GM20431 (cell line): ENCODE measurements around the gene A1BG.
"Not testable (repeated sequence)": the region's sequence is repeated elsewhere in the genome, so short reads cannot be mapped to it uniquely, and the experiment has no call there.

ENCODE experiments used
- in situ Hi-C: fragments of 300-500 bp; cut with MseI, MboI; formaldehyde crosslinking; loops from one replicate; pipeline ENCODE4 v1.15.0; 2020; ENCODE audit warnings: low sequenced_read_pairs; ENCODE audit not compliant: unreplicated experiment

Gene A1BG

GRCh38 chr19:58362272-58362994 is 9.1 kb upstream of the A1BG start, which contains the start of gene ZNF497:
Gene ZNF497 (minus strand): TSS chr19:58362751. CDS start chr19:58357635, 5,116 bp downstream.
- in situ Hi-C loops: no loop called here

- in situ Hi-C loops: no loop called here
Measured at GRCh38 chr19:58361900-58362271, 8.6 kb upstream of the A1BG start.

DNA sequence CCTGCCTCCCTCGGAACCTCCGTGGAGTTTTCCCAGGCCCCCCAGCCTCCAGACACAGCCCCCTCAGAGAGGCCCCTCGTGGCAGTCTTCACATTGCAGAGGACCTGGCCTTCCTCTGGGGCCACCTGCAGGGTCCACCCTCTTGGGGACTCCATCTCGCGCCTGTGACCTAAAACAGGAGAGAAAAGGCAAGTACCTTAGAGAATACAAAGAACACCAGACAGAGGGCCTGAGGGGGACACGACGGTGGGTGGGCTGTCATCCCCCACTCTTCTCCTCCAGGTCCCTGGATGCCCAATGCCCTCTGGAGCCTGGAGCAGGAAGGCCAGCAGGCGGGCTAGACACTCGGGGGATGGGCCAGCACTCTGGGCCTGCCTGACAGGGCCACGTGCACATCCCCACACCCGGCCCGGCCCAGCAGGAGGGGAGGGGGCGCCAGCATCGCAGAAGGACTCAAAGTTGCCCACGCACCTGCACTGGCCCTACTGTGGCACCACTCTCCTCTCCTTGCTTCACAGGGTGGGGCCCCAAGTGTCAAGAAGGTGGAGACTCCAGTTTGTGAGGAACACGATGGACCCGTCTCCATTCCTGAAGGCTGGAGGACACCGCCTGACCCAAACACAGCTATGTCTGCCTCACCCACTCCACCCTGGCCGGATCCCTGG is 4.3 kb upstream of the A1BG start:
- in situ Hi-C loops: no loop called here

GRCh38 chr19:58356766-58357480 is 3.6 kb upstream of the A1BG start:
- in situ Hi-C loops: no loop called here

DNA sequence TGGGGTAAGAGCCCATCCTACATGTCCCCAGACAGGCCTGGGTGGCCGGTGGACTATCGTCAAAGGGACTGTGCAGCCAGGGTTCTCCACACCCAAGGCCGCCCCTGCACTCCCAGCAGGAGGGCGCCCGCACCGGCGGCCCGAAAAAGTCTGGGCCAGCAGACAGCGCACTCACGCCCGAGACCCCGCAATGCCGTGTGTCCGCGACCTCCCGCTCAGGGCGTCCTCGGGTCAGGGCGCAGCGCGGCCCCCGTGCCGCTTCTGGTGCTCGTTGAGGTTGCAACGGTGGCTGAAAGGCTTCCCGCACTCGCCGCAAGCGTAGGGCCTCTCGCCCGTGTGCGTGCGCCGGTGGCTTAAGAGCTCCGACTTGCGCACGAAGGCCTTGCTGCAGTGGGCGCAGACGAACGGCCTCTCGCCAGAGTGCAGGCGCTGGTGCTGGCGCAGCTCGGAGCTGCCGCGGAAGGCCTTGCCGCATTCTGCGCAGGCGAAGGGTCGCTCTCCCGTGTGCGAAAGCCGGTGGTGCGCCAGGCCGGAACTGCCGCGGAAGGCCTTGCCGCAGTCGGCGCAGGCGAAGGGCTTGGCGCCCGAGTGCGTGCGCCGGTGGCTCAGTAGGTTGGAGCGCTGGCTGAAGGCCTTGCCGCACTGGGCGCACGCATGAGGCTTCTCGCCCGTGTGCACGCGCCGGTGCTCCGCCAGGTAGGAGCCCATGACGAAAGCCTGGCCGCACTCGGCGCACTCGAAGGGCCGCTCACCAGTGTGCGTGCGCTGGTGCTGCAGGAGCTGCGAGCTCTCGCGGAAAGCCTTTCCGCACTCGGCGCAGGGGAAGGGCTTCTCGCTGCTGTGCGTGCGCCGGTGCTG is 2.8 kb upstream of the A1BG start:
- in situ Hi-C loops: no loop called here

GRCh38 chr19:58355215-58355796 is 2.0 kb upstream of the A1BG start:
- in situ Hi-C loops: no loop called here

DNA sequence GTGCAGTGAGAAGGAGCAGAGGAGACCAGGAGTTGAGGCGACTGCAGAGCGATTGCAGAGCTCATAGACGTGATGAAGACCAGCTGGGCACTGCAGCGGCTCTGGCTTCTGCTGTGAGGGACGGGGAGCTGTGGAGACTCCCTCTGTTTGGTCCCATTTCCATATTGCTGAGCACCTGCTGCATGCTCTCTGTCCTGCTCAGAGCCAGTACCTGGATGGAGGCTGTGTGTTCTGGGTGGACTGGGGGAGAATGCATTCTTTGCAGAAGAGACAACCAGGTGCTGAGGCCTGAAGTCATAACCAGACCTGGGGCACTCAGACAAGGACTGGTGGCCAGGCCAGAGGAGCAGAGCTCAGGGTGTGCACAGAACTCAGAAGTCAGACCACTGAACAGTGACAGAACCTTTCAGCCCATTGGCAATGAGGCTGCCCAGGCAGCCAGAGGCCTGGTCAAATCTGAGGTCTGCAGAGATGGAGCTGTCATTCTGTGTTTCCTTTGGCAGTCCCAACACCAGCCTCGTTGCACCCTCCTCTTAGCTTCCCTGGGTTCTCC is 1.3 kb upstream of the A1BG start:
- in situ Hi-C loops: no loop called here

DNA sequence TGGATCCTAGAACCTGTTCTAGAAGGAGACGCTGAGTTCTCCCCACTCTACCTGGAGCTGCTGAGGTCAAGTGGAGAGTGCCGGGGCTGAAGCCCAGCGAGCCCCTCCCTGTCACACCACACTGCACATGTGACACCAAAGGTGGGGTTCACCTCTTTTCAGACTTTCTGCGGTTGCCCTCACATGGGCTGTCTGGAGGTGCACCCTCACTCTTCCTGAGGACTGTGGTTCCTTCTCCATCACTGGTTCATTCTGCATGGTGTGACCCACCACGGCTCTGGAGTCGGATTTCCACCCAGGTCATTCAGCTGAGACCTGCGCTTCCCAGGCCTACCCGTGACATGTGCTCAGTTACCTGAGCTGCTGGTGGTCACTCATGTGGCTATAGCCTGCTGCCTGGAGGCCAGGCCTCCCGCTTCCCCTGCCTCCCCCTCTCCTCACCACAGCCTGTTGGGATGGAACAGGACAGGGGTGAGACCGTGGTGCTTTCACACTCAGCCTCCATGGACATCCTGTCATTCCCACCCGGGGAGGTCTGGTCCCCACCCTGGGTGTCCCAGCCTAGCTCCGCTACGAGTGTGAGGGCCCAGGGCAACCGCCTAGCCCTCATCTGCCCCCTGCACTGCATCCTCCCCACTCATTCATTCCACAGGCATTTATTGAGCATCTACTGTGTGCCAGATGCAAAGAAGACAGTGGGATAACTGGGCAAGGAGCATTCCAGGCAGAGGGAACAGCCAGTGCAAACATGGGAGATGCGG is 605 bp upstream of the A1BG start:
- in situ Hi-C loops: no loop called here

DNA sequence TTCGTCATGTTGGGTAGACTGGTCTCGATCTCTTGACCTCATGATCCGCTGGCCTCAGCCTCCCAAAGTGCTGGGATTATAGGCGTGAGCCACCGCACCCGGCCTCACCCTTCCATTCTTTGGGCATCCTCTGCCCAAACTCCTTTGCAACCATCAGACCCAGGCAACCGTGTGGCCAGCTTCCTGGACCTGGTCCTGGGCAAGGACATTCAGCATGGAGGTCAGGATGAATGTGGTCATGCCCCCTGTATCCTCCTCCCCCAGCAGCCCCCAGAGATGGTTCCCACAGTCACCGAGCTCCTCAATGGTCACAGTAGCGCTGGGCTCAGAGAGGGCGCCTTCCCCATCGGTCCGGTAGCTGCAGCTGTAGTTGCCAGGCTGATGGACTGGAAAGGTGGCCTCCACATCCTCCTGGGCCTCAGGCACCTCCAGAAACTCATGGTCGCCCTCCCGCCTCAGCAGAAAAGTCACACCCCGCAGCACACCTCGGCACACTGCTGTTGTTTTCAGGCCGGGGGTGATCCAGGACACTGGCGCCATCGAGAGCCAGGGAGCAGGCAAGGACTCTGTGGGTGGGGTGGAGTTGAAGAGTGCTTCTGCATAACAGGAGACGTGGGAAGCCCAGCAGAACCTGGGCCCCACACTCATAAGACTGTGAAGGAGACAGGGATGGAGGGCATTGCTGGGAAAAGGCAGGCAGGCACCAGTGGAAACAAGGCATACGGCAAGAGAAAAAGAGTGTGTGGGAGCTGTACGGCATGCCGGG is 1.1 kb downstream of the A1BG start:
- in situ Hi-C loops: no loop called here

GRCh38 chr19:58351558-58351878 is 1.8 kb downstream of the A1BG start:
- in situ Hi-C loops: no loop called here

GRCh38 chr19:58350871-58351557 is 2.3 kb downstream of the A1BG start:
- in situ Hi-C loops: no loop called here

DNA sequence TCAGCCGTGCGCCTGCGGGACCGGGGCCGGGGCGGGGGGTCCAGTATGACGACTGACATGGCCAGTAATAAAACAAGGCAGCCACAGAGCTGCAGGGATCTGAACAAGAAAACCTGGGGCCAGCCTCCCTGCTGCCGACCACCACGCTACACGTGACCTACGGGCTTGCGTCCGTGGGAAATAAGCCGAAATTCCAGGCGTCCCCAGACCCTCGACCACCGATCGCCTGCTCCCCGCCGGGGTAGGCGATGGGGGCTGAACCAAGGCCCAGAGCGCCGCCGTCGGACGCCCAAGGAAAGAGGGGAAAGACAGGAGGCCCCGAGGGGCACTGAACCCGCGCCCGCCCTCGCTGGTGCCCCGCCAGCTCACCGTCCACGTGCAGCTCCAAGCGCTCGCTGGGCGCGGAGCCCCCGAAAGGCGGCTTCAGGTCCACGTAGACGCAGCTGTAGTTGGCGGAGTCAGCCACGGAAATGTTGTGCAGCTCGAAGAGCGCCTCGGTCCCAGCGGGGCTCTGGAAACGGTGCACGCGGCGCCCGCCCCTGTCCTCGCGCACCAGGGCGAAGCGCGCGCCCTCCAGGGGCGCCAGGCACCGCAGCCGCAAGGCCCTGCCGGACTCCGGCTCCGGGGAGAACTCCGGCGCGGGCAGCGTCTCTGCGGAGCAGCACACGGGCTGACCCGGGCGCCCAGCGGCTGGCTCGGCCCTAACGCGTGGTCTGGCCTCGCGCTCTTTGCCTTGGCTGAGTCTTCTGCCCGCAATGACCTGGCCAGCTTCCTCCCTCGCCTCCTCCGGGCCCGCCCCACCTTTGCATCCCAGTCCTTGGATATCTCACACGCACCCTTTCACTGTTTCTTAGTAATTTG is 3.1 kb downstream of the A1BG start:
- in situ Hi-C loops: no loop called here

DNA sequence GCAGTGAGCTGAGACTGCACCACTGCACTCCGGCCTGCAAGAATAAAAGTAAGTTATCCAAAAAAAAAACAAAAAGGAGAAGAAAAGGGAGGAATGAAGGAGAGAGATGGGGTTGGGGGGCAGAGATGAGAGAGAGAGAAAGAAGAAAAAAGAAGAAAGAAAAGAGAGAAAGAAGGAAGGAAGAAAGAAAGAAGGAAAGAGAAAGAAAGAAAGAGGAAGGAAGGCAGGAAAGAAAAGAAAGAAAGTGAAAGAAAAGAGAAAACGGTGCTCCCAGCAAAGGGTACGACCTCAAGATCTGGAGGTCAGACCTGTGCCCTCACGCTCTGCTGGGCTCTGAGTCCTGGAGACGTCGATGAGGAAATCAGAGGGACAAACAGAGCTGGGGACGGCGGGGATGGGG is 3.7 kb downstream of the A1BG start:
- in situ Hi-C loops: no loop called here

GRCh38 chr19:58348080-58348479 is 5.2 kb downstream of the A1BG start:
- in situ Hi-C loops: not testable (repeated sequence)

- in situ Hi-C loops: no loop called here
Measured at GRCh38 chr19:58346961-58347929, 6.0 kb downstream of the A1BG start.

DNA sequence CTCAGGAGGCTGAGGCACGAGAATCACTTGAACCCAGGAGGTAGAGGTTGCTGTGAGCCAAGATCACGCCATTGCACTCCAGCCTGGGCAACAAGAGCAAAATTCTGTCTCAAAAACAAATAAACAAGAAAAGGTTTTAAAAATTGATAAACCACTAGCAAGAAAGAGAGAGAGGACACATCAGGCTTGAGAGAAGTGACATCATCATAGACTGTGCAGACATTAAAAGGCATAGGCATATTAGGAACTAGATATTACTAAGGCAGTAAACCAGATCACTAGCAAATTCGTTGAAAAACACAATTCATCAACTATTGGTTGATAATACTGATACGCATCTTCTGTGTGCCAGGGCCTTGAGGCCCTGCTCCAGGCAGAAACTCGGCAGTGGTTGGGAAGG is 7.7 kb downstream of the A1BG start:
- in situ Hi-C loops: no loop called here
